GM19468 (cell line): ENCODE data around the gene TMEM52B.
A peak's percentile ranks its signal among the peaks of the same experiment; 100 is the strongest.

Experiments used
- ATAC-seq: cut with Tn5 transposase; IDR thresholded peaks from one replicate; pipeline ENCODE4 v1.9.1; 2021; ENCODE audit warnings: mild to moderate bottlenecking, moderate library complexity, moderate number of reproducible peaks; ENCODE audit not compliant: unreplicated experiment; ENCODE audit errors: extremely low read depth

Gene TMEM52B

DNA sequence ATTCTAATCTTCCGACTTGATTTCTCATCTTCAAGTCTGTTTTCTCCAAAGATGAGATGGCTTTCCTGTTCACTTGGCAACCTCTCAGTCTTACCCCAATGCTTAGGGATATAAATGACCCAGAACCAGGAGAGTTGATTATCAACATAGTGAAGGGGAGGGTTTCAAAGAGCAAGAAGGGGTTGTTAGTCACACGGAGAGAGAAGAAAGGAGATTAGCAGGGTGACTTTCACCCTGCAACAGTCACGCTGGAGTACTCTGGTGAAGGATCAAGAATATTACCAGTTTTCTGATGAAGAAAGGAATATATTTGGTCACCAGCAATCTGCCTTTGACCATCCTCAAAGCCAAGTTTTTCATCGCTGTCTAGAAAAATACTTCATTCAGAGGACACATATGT is at the start of gene TMEM52B:
Gene TMEM52B (plus strand): TSS at position 212 of the 400 bp plus-strand sequence. CDS start 543 bp downstream, outside the sequence.
- no peak for ATAC-seq

DNA sequence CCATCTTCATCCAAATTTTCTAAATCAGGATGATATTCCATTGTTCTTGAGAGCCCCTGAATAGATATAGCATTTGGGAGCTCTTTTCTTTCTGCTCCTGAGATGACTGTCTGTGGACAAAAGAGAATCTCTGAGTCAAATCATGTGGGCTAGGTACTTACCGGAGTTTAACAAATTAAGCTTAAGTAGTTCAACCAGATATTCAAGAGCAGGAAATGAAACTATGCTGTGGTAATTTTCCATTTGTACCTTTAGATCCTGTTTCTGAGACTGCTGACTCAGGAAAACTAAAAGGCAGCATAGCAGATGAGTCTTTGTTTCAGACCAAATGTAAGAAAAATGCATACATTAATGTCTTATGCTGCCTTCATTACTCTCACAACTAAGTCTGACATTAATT is 48.8 kb upstream of the TMEM52B start, which contains the start of gene CLEC7A:
Gene CLEC7A (minus strand): TSS at position 158 of the 400 bp plus-strand sequence. CDS start 117 bp downstream, at position 41.
- ATAC-seq: no peak

DNA sequence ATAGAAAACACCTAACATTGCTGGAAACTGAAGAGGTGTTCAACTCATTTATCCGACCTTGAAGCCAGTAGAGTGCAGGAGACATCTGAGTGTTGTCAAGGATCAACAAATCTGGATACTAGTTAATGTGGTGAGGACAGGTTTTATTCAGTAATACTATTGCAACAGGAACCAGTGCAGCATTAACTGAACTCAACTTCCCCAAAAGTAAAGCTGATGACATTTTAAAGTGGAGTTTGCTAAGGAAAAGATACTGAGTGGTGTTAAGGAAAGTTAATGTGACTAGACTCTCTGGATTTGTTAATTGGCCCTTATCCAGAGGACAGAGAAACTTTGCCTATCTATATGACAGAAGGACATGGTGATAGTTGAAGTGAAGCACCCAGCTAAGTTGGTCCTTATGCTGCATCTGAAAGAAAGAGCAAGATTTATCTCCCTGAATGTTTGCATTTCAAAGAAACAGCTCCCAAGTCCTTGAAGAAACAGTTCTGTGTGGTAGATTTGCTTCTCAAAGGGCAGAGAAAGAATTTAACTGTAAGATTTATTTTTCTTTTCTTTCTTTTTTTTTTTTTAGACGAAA is 47.6 kb upstream of the TMEM52B start:
- no peak for ATAC-seq

DNA sequence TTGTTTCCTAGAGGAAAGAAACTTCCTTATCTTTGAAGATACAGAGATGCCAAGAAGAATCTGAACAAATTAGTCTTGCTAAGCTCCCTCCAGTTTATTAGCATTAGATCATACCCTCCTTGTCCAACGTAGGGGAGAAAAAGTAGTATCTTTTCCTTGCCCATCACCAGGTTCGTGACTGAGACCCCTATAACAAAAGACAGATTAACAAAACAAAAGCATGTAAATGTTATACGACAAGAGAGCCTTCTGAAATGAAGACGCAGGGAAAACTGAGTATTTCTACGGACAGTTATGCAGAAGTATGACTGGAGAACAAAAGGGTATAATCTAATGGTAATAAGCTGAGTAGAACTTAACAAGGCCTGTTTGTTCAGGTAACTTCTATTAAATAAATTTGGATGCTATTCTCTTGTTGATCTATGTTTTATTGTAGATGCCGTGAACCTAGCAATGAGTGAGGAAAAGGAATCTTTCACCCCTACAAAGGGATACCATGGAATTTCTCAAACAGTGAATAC is 45.9 kb upstream of the TMEM52B start:
- ATAC-seq: no peak

DNA sequence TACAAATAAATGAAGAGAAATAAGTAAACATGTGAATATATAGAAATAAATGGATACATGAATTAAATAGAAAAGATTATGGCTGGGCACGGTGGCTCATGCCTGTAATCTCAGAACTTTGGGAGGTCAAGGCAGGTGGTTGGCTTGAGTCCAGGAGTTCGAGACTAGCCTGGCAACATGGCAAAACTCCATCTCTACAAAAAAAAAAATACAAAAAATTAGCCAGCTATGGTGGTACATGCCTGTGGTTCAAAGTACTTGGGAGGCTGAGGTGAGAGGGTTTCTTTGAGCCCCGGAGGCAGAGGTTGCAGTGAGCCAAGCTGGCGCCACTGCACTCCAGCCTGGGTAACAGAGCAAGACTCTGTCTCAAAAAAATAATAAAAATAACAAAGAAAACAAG is 43.7 kb upstream of the TMEM52B start:
- ATAC-seq: no peak

DNA sequence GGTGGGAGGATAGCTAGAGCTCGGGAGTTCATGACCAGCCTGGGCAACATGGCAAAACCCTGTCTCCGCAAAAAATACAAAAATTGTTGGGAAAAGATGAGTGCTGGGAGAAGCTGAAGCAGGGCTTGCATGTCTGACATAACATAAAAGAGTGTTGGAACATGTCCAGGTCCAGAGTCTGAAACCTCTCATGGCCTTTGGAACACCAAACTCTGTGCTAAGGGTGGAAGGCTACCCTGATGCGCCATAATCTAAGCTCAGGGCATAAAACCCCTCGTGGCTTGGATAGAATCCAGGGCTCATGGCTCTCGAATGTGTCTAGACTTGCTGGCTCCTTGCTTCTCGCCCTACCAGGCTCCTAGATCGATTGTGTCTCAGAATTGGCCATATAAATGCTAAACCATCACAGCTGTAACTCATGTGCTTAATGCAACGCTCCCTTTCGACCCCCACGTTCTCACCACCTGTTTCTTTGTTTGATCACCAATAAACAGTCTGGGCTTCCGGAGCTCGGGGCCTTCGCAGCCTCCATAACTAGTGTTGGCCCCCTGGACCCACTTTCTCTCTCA is 42.1 kb upstream of the TMEM52B start:
- ATAC-seq: no peak

DNA sequence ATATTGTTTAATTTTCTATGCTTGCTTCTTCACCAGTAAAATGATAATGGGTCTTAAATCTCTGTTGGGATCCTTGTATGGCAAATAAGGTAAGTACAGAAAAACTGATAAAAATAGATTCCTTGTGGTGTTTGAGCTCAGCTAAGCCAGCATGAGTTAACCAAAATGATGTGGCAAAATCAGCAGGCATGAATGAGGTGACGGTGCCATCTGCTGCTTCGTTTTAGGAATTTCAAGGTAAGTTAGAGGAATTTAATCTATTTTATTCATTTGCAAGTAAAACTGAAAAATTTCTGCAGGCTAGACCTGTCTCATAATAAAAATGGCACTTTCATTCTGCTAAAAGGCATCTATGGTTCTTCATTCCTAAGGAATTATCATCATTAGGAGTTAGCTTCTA is 38.8 kb upstream of the TMEM52B start:
- ATAC-seq: no peak

DNA sequence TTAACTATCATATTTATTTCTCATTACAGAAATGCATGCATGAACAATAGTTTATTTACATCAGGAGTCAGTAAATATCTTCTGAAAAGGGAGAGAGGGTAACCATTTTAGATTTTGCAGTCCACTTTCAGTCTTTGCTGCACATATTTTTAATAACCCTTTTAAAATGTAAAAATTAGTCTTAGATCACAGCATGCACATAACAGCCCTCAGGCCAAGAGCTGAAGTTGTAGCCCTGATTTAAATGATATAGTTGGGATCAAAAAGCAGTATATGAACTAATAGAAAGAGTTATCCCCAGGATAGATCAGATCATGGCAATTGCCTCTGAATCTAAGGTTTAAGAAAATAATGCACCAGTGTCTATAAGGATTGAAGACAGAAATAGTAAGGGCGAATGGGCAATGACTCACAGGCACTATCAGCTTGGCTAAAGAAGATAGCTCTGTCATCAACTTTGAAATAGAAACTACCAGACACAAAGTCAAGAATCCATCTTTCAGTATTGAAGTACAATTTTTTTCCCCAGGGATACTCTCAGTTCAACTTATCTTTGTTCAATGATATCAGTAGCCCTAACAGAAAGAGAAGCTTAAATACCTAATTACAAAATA is 35.7 kb upstream of the TMEM52B start:
- no peak for ATAC-seq

DNA sequence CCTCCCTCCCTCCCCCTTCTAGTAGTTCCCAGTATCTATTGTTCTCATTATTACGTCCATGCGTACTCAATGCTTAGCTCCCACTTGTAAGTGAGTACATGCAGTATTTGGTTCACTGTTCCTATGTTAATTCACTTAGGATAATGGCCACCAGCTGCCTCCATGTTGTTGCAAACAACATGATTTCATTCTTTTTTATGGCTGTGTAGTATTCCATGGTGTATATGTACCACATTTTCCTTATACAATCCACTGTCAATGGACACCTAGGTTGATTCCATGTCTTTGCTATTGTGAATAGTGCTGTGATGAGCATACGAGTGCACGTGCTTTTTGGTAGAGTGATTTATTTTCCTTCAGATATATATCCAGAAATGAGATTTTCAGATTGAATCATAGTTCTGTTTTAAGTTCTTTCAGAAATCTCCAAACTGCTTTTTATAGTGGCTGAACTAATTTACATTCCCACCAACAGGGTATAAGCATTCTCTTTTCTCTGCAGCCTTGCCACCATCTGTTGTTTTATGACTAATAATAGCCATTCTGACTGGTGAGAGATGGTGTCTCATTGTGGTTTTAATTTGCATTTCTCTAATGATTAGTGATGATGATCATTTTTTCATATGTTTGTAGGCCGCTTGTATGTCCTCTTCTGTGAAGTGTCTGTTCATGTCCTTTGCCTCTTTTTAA is 31.0 kb upstream of the TMEM52B start:
- ATAC-seq: peak; percentile 63

DNA sequence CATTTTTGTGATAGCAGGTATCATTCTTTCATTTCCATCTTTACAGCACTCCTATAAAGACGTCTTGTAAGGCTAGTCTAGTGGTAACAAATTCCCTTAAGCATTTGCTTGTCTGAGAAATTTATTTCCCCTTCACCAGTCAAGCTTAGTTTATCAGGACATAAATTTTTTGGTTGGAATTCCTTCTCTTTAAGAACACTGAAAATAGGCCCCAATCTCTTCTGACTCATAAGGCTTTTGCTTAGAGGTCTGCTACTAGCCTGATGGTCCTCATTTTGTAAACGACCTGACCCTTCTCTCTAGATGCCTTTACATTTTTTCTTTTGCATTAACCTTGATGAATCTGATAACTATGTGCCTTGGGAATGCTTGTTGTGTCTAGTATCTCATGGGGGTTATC is 27.2 kb upstream of the TMEM52B start:
- ATAC-seq: no peak

DNA sequence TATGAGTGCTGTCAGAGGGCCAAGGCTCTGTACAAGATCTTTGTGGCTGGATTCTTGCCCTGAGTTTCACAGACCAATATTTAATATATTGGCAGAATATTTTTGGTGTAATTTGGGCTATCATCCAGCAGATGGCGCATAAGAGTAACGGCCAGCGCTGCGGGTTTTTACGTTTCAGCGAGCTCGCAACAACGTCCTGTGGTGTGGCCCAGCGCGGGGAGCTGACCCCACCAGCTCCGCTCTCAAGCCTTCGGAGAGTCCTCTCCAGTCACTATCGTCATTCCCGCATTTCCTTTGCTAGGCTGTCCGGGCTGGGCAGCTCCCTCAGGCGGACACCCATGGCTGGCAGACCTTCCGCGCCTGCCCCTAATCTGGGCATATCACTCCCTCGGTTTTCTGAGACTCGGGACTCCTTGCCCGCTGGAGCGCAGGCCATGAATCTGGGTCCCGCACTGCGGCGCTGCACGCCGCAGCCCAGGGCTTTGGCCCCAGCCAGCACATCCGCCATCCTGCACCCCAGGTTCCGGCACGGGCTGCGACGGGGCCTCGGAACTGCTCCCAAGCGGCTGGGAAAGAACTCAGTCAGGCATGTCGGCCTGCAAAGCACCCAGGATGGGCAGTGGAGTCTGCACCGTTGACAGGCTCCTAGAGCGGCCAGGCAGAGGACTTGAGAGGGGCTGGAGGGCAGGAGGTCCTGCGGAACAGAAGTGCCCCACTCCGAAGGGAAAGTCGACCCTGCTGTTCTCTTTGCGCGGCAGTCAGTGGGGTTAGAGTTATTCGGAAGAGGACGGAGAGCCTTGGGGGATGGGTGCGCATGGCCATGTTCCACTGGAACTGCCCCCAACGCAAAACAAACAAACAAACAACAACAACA is 25.3 kb upstream of the TMEM52B start:
- no peak for ATAC-seq

DNA sequence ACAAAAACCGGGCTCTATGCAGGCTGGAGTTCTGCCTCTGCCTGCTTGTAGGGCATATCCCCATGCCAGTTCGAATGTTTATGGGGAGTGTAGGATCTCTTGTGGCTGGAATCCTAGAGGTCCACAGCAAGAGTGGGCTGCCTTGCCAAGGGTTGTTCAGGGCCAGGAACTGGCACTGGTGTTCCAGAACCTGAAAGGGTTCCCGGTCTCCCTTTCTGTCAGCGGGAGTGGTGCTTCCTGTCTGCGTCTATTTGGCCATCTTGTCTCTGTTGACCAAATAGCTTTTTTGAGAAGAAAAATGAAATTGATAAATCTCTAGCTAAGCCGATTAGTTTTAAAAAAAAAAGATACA is 24.7 kb upstream of the TMEM52B start:
- ATAC-seq: no peak

DNA sequence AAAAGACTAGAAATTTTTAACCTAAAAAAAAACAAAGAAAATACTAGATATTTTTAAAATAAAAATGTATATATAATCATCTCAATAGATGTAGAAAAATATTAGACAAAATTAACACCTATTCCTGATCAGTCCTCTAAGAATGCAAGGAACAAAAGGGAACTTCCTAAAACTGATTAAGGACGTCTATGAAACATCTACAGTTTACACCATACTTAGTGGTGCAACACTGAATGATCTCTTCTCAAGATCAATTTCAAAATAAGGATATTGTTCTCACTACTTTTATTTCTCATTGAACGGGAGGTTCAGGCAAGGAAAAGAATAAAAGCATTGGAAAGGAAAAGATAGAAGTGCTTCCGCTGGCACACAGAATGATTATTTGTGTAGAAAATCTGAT is 22.9 kb upstream of the TMEM52B start:
- no peak for ATAC-seq

DNA sequence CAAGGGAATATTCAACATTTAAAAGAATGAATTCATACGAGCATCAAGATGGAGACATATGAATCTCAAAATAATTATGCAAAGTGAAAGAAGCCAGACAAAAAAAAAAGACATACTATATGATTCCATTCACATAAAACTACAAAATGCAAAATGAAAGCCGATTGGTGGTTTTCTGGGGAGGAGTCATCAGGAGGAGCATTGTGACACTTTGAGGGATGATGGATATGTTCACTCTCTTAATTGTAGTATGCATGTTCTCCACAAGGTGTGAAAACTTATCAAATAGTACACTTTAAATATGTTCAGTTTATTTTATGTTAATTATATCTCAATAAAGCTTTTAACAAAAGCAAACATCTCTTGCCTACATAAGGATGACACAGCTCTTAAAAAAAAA is 20.4 kb upstream of the TMEM52B start:
- ATAC-seq: no peak

DNA sequence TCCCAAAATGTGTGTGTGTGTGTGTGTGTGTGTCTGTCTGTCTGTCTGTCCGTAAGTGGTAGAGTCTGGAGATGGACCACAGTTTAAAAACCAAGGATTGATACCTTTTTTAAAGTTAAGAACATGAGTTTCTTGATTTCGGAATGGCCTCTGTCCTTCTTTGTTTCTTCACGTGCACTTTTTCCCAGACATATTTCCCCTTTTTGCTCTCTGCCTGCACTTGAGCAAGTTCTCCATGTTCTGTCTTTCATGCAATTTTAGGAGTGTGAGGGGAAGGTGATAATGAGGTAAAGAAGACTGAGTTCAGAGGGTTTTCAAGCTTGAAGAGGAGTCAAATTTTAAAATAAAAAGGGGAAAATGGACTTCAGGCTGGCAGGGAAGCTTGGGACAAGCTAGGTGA is 19.6 kb upstream of the TMEM52B start:
- ATAC-seq: no peak

DNA sequence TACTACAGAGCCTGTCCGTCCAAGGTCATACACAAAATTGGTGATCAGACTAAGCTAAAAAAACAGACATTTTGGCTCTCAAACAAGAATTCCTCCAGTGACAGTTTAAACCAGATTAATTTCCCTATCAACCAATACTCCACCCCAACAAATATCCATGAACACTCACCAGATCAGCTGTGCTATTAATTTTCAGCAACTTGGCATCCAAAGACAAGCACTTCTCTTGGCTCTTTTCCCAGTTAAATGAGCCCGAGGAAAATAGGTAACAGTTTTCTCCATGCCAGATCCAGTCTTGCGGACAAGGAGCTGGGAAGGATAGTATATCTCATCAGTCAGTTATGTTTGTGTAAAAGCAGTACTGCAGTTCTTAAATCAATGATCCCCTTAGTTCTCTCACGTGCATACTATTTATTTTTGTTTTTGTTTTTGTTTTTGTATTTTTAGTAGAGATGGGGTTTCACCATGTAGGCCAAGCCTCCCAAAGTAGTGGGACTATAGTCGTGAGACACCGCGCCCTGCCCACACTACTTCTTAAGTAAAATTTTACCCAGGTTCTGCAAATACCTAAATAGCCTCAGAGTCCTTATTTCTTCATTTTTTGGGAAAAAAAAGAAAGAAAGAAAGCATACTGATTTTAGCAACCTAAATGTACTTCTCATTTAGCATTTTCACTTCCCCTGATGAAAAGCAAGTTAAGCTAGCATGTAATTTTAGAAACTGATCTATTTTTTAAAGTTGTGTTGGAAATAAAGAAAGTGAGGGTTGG is 18.0 kb upstream of the TMEM52B start:
- ATAC-seq: no peak

DNA sequence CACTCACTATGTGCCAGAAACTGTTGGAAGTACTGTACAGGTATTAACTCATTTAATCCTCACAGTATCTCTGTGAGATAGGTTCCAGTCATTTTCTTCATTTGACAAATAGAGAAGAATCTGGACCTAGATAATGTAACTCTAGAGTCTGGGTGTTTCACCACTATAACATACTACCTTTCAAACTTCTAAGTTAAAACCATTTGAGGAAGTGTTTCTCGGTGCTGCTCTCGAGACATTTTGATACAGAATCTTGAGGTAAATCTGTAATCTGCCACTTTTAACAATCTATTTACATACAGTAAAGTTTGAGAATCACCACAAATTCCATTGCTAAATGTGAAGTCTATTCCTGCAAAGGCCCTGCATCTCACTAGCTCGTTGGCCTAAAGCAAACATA is 15.7 kb upstream of the TMEM52B start:
- no peak for ATAC-seq

DNA sequence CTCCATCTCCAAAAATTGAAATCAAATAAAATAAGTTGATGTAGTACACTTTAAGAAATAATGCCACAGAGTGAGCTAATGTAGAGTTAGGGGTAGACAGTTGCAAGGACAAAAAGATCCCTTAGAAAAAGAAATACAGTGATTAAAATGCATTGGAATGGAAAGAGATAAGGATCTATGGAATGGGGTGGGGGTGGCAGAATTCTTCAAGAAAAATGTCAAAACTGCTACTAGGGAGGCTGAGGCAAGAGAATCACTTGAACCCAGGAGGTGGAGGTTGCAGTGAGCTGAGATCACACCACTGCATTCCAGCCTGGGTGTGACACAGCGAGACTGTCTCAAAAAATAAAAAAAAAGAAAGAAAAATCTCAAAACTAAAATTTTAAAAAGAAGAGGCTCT is 13.4 kb upstream of the TMEM52B start:
- ATAC-seq: no peak

DNA sequence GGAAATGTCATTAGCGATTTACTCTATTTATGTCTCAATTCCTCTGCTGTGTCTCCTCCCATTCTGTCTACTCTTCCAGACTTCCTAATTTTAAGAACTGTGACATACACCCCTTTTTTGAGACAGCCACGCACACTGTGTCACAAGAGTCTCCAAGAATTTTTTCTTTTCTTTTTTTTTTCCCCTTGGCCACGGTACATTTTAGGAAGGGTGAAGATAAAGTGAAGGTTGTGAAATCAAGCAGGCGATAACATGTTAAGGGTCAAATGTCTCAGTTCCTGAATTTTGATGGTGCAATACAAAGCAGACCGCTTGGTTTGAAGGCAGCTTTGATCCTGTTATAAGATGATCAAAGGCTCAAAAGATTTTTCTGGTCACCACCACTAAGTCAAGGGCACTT is 11.2 kb upstream of the TMEM52B start:
- no peak for ATAC-seq

DNA sequence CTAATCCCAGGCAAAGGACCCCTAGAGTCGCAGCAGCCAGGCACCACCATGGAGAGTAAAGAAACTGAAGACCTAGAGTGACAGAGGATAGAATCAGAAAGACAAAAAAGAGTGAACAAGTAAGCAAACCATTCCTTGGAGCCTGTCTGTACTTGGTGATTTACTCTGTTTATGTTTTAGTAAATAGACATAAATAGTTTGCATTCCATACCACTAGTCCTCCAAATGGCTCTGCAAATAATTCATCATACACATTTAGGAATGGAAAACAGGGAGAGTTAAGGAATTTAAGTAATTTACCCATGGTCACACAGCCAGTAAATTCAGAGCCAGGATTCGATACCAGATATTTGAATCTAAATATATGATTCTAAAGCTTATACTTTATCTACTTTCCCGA is 9.7 kb upstream of the TMEM52B start:
- no peak for ATAC-seq
